OCI-LY1 (cell line): Measurements from ENCODE around the gene BCL2.

ENCODE experiments used
- H2AFZ ChIP-seq: fragments of 200-600 bp; sonication (generic), shearing (Covaris generic); 2 replicates; pipeline ENCODE4 v1.6.0; 2014; ENCODE audit warnings: antibody characterized with exemption, mild to moderate bottlenecking, low read length
- H3F3A ChIP-seq: fragments of 200-600 bp; sonication (generic), shearing (Covaris generic); 2 replicates; pipeline ENCODE4 v1.6.0; 2014; ENCODE audit warnings: mild to moderate bottlenecking, antibody characterized with exemption, low read length, moderate library complexity; ENCODE audit not compliant: insufficient read depth
- H3K27ac ChIP-seq: fragments of 200-600 bp; sonication (generic); 2 replicates; pipeline ENCODE4 v1.5.1; 2014; ENCODE audit warnings: low read length, mixed run types, mild to moderate bottlenecking, low read depth; ENCODE audit not compliant: poor library complexity, severe bottlenecking
- H3K27me3 ChIP-seq: fragments of 200-600 bp; sonication (generic); 2 replicates; pipeline ENCODE4 v1.6.0; 2014; ENCODE audit warnings: antibody characterized with exemption, mild to moderate bottlenecking, low read length, moderate library complexity; ENCODE audit not compliant: insufficient read depth
- H3K36me3 ChIP-seq: fragments of 200-600 bp; sonication (generic); 2 replicates; pipeline ENCODE4 v1.6.1; 2014; ENCODE audit warnings: mild to moderate bottlenecking, antibody characterized with exemption, low read length, moderate library complexity, mixed read lengths; ENCODE audit not compliant: insufficient read depth
- H3K4me1 ChIP-seq: fragments of 200-600 bp; sonication (generic); 2 replicates; pipeline ENCODE4 v1.5.1; 2014; ENCODE audit warnings: mild to moderate bottlenecking, low read length, moderate library complexity; ENCODE audit not compliant: insufficient read depth, severe bottlenecking
- H3K4me2 ChIP-seq: fragments of 200-600 bp; sonication (generic), shearing (Covaris generic); 2 replicates; pipeline ENCODE4 v1.6.1; 2014; ENCODE audit warnings: low read length
- H3K4me3 ChIP-seq: fragments of 200-600 bp; sonication (generic); 2 replicates; pipeline ENCODE4 v1.5.1; 2014; ENCODE audit warnings: low read length, low read depth, mild to moderate bottlenecking, mixed read lengths; ENCODE audit not compliant: poor library complexity, severe bottlenecking
- H3K79me2 ChIP-seq: fragments of 200-600 bp; shearing (Covaris generic); 2 replicates; pipeline ENCODE4 v1.6.1; 2016; ENCODE audit warnings: mixed run types, low read length, mixed read lengths; ENCODE audit not compliant: insufficient read depth
- H3K9ac ChIP-seq: fragments of 200-600 bp; sonication (generic), shearing (Covaris generic); 2 replicates; pipeline ENCODE4 v1.6.1; 2014; ENCODE audit warnings: mild to moderate bottlenecking, low read length, mixed read lengths
- H3K9me2 ChIP-seq: fragments of 200-600 bp; sonication (generic), shearing (Covaris generic); 2 replicates; pipeline ENCODE4 v1.6.1; 2014; ENCODE audit warnings: low read depth, mild to moderate bottlenecking, low read length, mixed read lengths
- H3K9me3 ChIP-seq: fragments of 200-600 bp; shearing (Covaris generic); 2 replicates; pipeline ENCODE4 v1.6.1; 2014; ENCODE audit warnings: low read length, mixed read lengths
- H4K20me1 ChIP-seq: fragments of 200-600 bp; sonication (generic), shearing (Covaris generic); 2 replicates; pipeline ENCODE4 v1.6.0; 2016; ENCODE audit warnings: mild to moderate bottlenecking, low read length; ENCODE audit not compliant: insufficient read depth
- EZH2 ChIP-seq: fragments of 200-600 bp; sonication (generic), shearing (Covaris generic); IDR thresholded peaks from 2 replicates; pipeline ENCODE4 v1.8.0; 2017; ENCODE audit warnings: borderline replicate concordance, mixed run types, mild to moderate bottlenecking, antibody characterized with exemption, low read length, moderate library complexity, mixed read lengths
- TF ChIP-seq, protein P1 (sequence below): fragments of 200-600 bp; sonication (generic), shearing (Covaris generic); IDR thresholded peaks from 2 replicates; pipeline ENCODE4 v1.5.1; 2017; ENCODE audit warnings: mild to moderate bottlenecking, antibody characterized with exemption, low read length, moderate library complexity, mixed read lengths

BCL2 gene

DNA sequence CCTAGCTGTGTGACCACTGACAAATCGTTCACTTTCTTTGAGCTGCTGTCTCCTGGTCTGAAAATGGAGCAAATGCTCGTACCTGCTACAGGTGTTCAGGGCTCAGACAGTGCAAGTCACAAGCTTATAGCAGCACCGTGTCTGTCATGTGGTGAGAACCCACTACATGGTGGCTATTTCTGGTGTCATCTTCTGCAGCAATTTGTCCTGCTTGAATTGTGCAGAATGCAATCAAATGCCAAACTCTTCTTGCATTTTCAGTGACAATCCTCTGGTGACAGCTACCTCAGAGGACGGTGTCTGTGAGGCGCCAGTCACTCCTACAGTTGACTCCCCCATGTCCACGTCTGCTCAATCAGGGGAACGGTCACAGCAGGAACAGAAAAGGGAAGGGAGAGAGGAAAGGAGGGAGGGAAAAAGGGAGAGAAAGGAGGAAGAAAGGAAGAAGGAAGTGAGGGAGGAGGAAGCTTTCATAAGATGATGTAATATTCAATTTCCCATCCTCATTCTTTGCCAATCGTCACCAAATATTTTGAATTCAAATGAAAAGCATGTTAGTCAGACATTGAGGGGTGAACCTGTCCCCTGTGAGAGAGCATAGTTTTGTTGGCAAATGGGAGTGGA lies 122.2 kb downstream of the BCL2 start:
- peak overlapping the region; percentile 57 for H3K27ac ChIP-seq
- H3K4me3 ChIP-seq: no peak overlapping the region
- no peak overlapping the region for H2AFZ ChIP-seq
- no peaks in the 10 kb centered on the region for H3F3A ChIP-seq
- peaks cover 10% of the 10 kb centered on the region for H3K36me3 ChIP-seq
- no peak overlapping the region for H3K4me2 ChIP-seq
- H3K27me3 ChIP-seq: no peaks in the 10 kb centered on the region
- H4K20me1 ChIP-seq: no peaks in the 10 kb centered on the region
- no peaks in the 10 kb centered on the region for H3K9me2 ChIP-seq
- no peak overlapping the region for H3K9ac ChIP-seq
- peaks cover 53% of the 10 kb centered on the region; the same call in 1 of the 2 replicates for H3K79me2 ChIP-seq
- TF ChIP-seq, protein P1, sequence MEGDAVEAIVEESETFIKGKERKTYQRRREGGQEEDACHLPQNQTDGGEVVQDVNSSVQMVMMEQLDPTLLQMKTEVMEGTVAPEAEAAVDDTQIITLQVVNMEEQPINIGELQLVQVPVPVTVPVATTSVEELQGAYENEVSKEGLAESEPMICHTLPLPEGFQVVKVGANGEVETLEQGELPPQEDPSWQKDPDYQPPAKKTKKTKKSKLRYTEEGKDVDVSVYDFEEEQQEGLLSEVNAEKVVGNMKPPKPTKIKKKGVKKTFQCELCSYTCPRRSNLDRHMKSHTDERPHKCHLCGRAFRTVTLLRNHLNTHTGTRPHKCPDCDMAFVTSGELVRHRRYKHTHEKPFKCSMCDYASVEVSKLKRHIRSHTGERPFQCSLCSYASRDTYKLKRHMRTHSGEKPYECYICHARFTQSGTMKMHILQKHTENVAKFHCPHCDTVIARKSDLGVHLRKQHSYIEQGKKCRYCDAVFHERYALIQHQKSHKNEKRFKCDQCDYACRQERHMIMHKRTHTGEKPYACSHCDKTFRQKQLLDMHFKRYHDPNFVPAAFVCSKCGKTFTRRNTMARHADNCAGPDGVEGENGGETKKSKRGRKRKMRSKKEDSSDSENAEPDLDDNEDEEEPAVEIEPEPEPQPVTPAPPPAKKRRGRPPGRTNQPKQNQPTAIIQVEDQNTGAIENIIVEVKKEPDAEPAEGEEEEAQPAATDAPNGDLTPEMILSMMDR: no peak
- TF ChIP-seq EZH2: no peak
- H3K9me3 ChIP-seq: no peaks in the 10 kb centered on the region
- H3K4me1 ChIP-seq: peaks cover 38% of the 10 kb centered on the region

DNA sequence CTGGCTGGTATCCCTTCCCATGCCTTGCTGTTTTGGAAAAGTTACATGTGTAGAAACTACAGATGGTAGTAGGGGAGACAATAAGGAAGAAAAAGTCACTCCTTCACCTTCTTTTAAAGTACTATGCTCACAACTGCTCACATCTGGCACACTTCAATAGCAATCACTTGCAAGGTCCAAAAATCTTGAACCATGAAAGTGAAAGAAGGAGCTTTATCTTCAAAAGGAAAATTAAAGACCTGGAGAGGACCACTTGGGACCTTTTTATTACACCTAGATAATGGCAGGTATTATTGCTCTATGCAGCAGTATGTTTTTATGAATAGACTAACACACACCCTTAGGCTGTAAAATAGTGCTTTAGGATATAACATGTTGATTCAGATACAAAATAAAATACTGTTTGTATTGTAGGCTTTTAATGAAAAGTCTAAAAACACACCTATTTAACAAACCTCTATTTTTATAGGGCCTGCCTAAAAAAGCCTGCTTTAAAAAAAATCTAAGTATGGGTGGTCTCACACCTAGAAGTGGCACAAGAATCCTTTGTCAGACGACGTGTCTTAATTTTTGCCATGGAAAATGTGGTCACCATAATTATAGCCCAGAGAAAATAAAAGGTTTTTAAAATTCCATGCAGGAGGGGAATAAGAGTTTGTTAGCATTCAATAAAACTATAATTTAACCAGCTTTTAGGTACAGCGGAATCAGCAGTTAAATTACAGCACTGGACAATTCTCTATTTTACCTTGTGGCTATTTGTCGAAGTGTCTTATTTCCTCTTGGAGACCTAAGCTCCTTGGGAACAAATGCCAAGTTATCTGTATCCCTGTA lies 124.0 kb downstream of the BCL2 start:
- H4K20me1 ChIP-seq: no peaks in the 10 kb centered on the region
- no peaks in the 10 kb centered on the region for H3F3A ChIP-seq
- no peaks in the 10 kb centered on the region for H3K9me3 ChIP-seq
- H3K27ac ChIP-seq: no peak overlapping the region
- H2AFZ ChIP-seq: no peak overlapping the region
- H3K4me1 ChIP-seq: peaks cover 31% of the 10 kb centered on the region
- no peak overlapping the region for H3K9ac ChIP-seq
- peaks cover 53% of the 10 kb centered on the region; the same call in 1 of the 2 replicates for H3K79me2 ChIP-seq
- H3K4me3 ChIP-seq: no peak overlapping the region
- H3K27me3 ChIP-seq: no peaks in the 10 kb centered on the region
- TF ChIP-seq, protein P1: no peak
- no peak for TF ChIP-seq EZH2
- H3K4me2 ChIP-seq: no peak overlapping the region
- no peaks in the 10 kb centered on the region for H3K9me2 ChIP-seq
- H3K36me3 ChIP-seq: peaks cover 10% of the 10 kb centered on the region

DNA sequence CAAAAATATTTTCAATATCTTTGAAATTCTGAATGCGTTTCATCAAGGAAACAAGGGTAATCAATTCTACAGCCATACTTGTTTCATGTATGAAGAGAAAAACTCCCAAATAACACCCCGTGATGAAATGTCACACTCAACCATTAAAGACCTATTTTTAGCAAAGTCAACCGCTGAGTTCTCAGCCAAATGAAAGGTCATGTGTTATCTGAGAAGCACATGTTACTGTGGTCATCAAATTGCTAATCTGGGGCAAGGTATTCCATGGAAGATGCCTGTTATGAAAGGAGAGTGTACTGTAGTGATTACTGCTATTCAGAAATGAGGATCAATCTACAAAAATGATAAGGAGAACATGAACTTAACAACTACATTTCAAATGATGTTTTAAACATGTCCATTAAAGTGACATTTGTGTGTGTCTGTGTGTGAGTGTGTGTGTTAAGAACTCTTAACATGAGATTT lies 126.7 kb downstream of the BCL2 start:
- Histone ChIP-seq H2AFZ (no peak overlapping the region), H3K9me2 (no peaks in the 10 kb centered on the region), H3K4me2 (no peak overlapping the region), H3K9ac (no peak overlapping the region), H3K27ac (no peak overlapping the region), H3K79me2 (peaks cover 55% of the 10 kb centered on the region), H3K27me3 (no peaks in the 10 kb centered on the region), H3F3A (no peaks in the 10 kb centered on the region), H4K20me1 (no peaks in the 10 kb centered on the region), H3K36me3 (peaks cover 22% of the 10 kb centered on the region), H3K4me3 (no peak overlapping the region), H3K9me3 (no peaks in the 10 kb centered on the region), H3K4me1 (peaks cover 36% of the 10 kb centered on the region)
- TF ChIP-seq EZH2: no peak
- TF ChIP-seq, protein P1: no peak
